ENCODE data around the gene RGL1. TPM values are rescaled to one million over a fixed set of nuclear protein-coding genes. Genes with fewer than 3 reads are reported as not detected.

The RGL1 gene
- total and polyA plus RNA-seq, 9 of the 15 experiments (the other 6 are each of a cell fraction or from before 2014, with no cell fraction given) = under 0.01 to 0.07 (median 0.04) TPM

GRCh38 chr1:183945428-183946319 is 140.8 kb downstream of the RGL1 start (continued):
- TF ChIP-seq MXI1 (IDR thresholded peaks at IDR 0.05; ENCODE audit: low read depth, low read length) (no peak), CREM (IDR thresholded peaks at IDR 0.05; ENCODE audit: low read depth) (0 out of 2 replicates have a peak, but pooled peaks have one; percentile 8), FOXJ3 (CRISPR knock-in tag; IDR thresholded peaks at IDR 0.05) (no peak), NR2C2 (CRISPR knock-in tag; IDR thresholded peaks at IDR 0.05) (no peak), NR2C2 (tag; IDR thresholded peaks at IDR 0.05) (peak; percentile 64), SMAD4 (CRISPR knock-in tag; conservative IDR thresholded peaks at IDR 0.05) (peak; percentile 68; the same call in 1 of the 2 replicates), SPI1 (IDR thresholded peaks at IDR 0.05; ENCODE audit: borderline replicate concordance, low read depth, low read length) (peak; percentile 39; the same call in 1 of the 2 replicates)

- no peak overlapping the region for H3K27ac ChIP-seq (ENCODE audit: extremely low read depth, low read depth, low read length)
- in situ Hi-C loops (cut with MboI) = no loop called here
- H3K79me2 ChIP-seq (ENCODE audit: control insufficient read depth, insufficient read depth, low read length) = no peaks in the 10 kb centered on the region
- no peak for ATAC-seq
- no peaks in the 10 kb centered on the region for H3K27me3 ChIP-seq (ENCODE audit: control insufficient read depth in 2 of 2, insufficient read depth in 2 of 2, low read length in 2 of 2)
- peaks cover 10 to 20% of the 10 kb centered on the region in 2 experiments; a peak in 4 of 5 replicates for H3K4me1 ChIP-seq (replicated peaks in 1 of 2; ENCODE audit: control insufficient read depth in 2 of 2, insufficient read depth in 2 of 2, low read length in 2 of 2)
- no peak overlapping the region for H3K4me2 ChIP-seq (ENCODE audit: insufficient read depth, low read length)
- H3K9me1 ChIP-seq (ENCODE audit: control insufficient read depth, insufficient read depth, low read length) = no peaks in the 10 kb centered on the region
- intact Hi-C loops (cut with micrococcal nuclease) = no loop called here
- H3K9ac ChIP-seq (ENCODE audit: insufficient read depth in 1 of 2, low read depth in 2 of 2, low read length in 2 of 2) = no peak overlapping the region
- no peaks in the 10 kb centered on the region for H3K9me3 ChIP-seq (replicated peaks; ENCODE audit: control insufficient read depth, insufficient read depth, low read depth, low read length)
- ChIA-PET POLR2A (interaction anchor here (0.7 to 1.3 kb wide), 2 partner anchors 11 to 13 kb away, joined by 3 to 4 read pairs; no protein-coding TSS in a partner anchor), CTCF (ENCODE audit: low intra/inter-chr PET ratio) (interaction anchor here (0.6 kb wide), 1 partner anchor 289 kb away, joined by 4 read pairs; no protein-coding TSS in a partner anchor)
- WGBS (ENCODE audit: insufficient coverage, low coverage, missing lambda C conversion rate) = 75% methylated on average over 1 of the region's 1 CpG
- H3K4me3 ChIP-seq = no peak overlapping the region
- H3K36me3 ChIP-seq (ENCODE audit: control insufficient read depth, insufficient read depth, low read length) = peaks cover 52% of the 10 kb centered on the region
- no peak for DNase-seq (ENCODE audit: extremely low read depth in 1 of 4, low spot score in 3 of 4)
- no TSS peak for BruUV-seq (replicated peaks)
- H4K20me1 ChIP-seq (replicated peaks; ENCODE audit: control insufficient read depth, insufficient read depth, low read length) = no peaks in the 10 kb centered on the region
- FAIRE-seq = no peak
- no peak overlapping the region for H2AFZ ChIP-seq (ENCODE audit: low read depth, low read length)
- TF ChIP-seq, protein P1, sequence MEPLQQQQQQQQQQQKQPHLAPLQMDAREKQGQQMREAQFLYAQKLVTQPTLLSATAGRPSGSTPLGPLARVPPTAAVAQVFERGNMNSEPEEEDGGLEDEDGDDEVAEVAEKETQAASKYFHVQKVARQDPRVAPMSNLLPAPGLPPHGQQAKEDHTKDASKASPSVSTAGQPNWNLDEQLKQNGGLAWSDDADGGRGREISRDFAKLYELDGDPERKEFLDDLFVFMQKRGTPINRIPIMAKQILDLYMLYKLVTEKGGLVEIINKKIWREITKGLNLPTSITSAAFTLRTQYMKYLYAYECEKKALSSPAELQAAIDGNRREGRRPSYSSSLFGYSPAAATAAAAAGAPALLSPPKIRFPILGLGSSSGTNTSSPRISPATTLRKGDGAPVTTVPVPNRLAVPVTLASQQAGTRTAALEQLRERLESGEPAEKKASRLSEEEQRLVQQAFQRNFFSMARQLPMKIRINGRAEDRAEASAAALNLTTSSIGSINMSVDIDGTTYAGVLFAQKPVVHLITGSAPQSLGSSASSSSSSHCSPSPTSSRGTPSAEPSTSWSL (CRISPR knock-in tag; IDR thresholded peaks at IDR 0.05; ENCODE audit: borderline replicate concordance) = no peak
- TF ChIP-seq POLR2H (tag; IDR thresholded peaks at IDR 0.05; ENCODE audit: low read depth) (no peak), FOXJ2 (tag; IDR thresholded peaks at IDR 0.05) (no peak), TCF3 (CRISPR knock-in tag; IDR thresholded peaks at IDR 0.05) (no peak), ZNF124 (CRISPR knock-in tag; IDR thresholded peaks at IDR 0.05) (no peak), ZNF655 (CRISPR knock-in tag; IDR thresholded peaks at IDR 0.05) (no peak), ZC3H4 (CRISPR knock-in tag; IDR thresholded peaks at IDR 0.05; ENCODE audit: borderline replicate concordance) (no peak), PRMT5 (CRISPR knock-in tag; IDR thresholded peaks at IDR 0.05) (no peak), RB1 (IDR thresholded peaks at IDR 0.05; ENCODE audit: low read depth) (no peak), TAF9B (IDR thresholded peaks at IDR 0.05; ENCODE audit: partially characterized antibody) (no peak)
- TF ChIP-seq, protein P2, sequence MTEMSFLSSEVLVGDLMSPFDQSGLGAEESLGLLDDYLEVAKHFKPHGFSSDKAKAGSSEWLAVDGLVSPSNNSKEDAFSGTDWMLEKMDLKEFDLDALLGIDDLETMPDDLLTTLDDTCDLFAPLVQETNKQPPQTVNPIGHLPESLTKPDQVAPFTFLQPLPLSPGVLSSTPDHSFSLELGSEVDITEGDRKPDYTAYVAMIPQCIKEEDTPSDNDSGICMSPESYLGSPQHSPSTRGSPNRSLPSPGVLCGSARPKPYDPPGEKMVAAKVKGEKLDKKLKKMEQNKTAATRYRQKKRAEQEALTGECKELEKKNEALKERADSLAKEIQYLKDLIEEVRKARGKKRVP (CRISPR knock-in tag; IDR thresholded peaks at IDR 0.05) = no peak
Observed at GRCh38 chr1:183946320-183946613, 141.3 kb downstream of the RGL1 start.

All from K562 (cell line).